Measurements from ENCODE around the gene RTCA. TPM values are rescaled to one million over a fixed set of nuclear protein-coding genes. Genes with fewer than 3 reads are reported as not detected.

RTCA gene
- total RNA-seq, 1 experiment from 2014 or later, result 41.7 TPM

GRCh38 chr1:100246738-100247137, 19.3 kb upstream of the RTCA start:
- Histone ChIP-seq H3K27ac (ENCODE audit: low read length) (no peak overlapping the region), H3K9ac (ENCODE audit: low read length) (no peak overlapping the region), H3F3A (ENCODE audit: low read length, unreplicated experiment) (no peaks in the 10 kb centered on the region), H3K79me2 (ENCODE audit: low read length) (peaks cover 24% of the 10 kb centered on the region), H3K9me2 (replicated peaks; ENCODE audit: low read length) (no peaks in the 10 kb centered on the region), H2AFZ (ENCODE audit: low read length) (no peak overlapping the region), H3K9me3 (ENCODE audit: low read length) (no peaks in the 10 kb centered on the region), H4K20me1 (ENCODE audit: low read length) (no peaks in the 10 kb centered on the region), H3K36me3 (ENCODE audit: low read depth, low read length) (no peaks in the 10 kb centered on the region), H3K4me3 (ENCODE audit: low read length) (no peak overlapping the region), H3K4me1 (ENCODE audit: insufficient read depth, low read length) (peaks cover 12% of the 10 kb centered on the region; the same call in 1 of the 2 replicates), H3K27me3 (ENCODE audit: low read length) (no peaks in the 10 kb centered on the region), H3K4me2 (ENCODE audit: low read length) (peak overlapping the region; percentile 6; the same call in 1 of the 2 replicates)
- ChIA-PET POLR2A (ENCODE audit: unreplicated experiment) (no interaction called here), CTCF (no interaction called here)
- no peak for ATAC-seq
- DNase-seq, result no peak
- no peak for TF ChIP-seq EZH2phosphoT487 (IDR thresholded peaks at IDR 0.05; ENCODE audit: borderline replicate concordance, low read length)
- TF ChIP-seq EZH2 (IDR thresholded peaks at IDR 0.05; ENCODE audit: low read length, unreplicated experiment), result no peak
- no peak for TF ChIP-seq CTCF (conservative IDR thresholded peaks at IDR 0.05; ENCODE audit: low read depth, low read length)
- intact Hi-C loops (cut with micrococcal nuclease), result no loop called here
- BruUV-seq (replicated peaks), result no TSS peak

GRCh38 chr1:100249155-100249536, 16.9 kb upstream of the RTCA start:
- ChIA-PET POLR2A (ENCODE audit: unreplicated experiment) (interaction anchor here (0.6 kb wide), 1 partner anchor 13 kb away, joined by 3 read pairs; no protein-coding TSS in a partner anchor), CTCF (no interaction called here)
- Histone ChIP-seq H3K27me3 (ENCODE audit: low read length) (no peaks in the 10 kb centered on the region), H3K9me2 (replicated peaks; ENCODE audit: low read length) (no peaks in the 10 kb centered on the region), H2AFZ (ENCODE audit: low read length) (peak overlapping the region; percentile 78), H3K79me2 (ENCODE audit: low read length) (peaks cover 20% of the 10 kb centered on the region), H3F3A (ENCODE audit: low read length, unreplicated experiment) (no peaks in the 10 kb centered on the region), H3K4me1 (ENCODE audit: insufficient read depth, low read length) (peaks cover 12% of the 10 kb centered on the region; the same call in 1 of the 2 replicates), H3K4me2 (ENCODE audit: low read length) (peak overlapping the region; percentile 79), H3K4me3 (ENCODE audit: low read length) (peak overlapping the region; percentile 77), H3K36me3 (ENCODE audit: low read depth, low read length) (no peaks in the 10 kb centered on the region), H3K9me3 (ENCODE audit: low read length) (no peaks in the 10 kb centered on the region), H3K9ac (ENCODE audit: low read length) (peak overlapping the region; percentile 80), H4K20me1 (ENCODE audit: low read length) (no peaks in the 10 kb centered on the region), H3K27ac (ENCODE audit: low read length) (no peak overlapping the region)
- intact Hi-C loops (cut with micrococcal nuclease), result loop anchor here (2.0 kb wide), 1 partner anchor 104 kb away; the partner anchor contains the start of gene CDC14A
- DNase-seq, result no peak
- no peak for TF ChIP-seq CTCF (conservative IDR thresholded peaks at IDR 0.05; ENCODE audit: low read depth, low read length)
- TF ChIP-seq EZH2phosphoT487 (IDR thresholded peaks at IDR 0.05; ENCODE audit: borderline replicate concordance, low read length), result no peak
- no peak for TF ChIP-seq EZH2 (IDR thresholded peaks at IDR 0.05; ENCODE audit: low read length, unreplicated experiment)
- peak; percentile 15 for ATAC-seq
- BruUV-seq (replicated peaks), result TSS peak; percentile 86

- no peaks in the 10 kb centered on the region for H3K36me3 ChIP-seq (ENCODE audit: low read depth, low read length)
- CTCF ChIA-PET, result no interaction called here
- H2AFZ ChIP-seq (ENCODE audit: low read length), result peak within 1 kb of the TSS; percentile 78
- peaks cover 12% of the 10 kb centered on the region; the same call in 1 of the 2 replicates for H3K4me1 ChIP-seq (ENCODE audit: insufficient read depth, low read length)
- H3K9me2 ChIP-seq (replicated peaks; ENCODE audit: low read length), result no peaks in the 10 kb centered on the region
- H3K4me3 ChIP-seq (ENCODE audit: low read length), result peak within 1 kb of the TSS; percentile 77
- TF ChIP-seq EZH2phosphoT487 (IDR thresholded peaks at IDR 0.05; ENCODE audit: borderline replicate concordance, low read length) (no peak), EZH2 (IDR thresholded peaks at IDR 0.05; ENCODE audit: low read length, unreplicated experiment) (no peak), CTCF (conservative IDR thresholded peaks at IDR 0.05; ENCODE audit: low read depth, low read length) (no peak)
- ATAC-seq (peak; percentile 99), DNase-seq (peak; percentile 94)
- H4K20me1 ChIP-seq (ENCODE audit: low read length), result no peaks in the 10 kb centered on the region
- no peaks in the 10 kb centered on the region for H3K27me3 ChIP-seq (ENCODE audit: low read length)
- peak within 1 kb of the TSS; percentile 80 for H3K9ac ChIP-seq (ENCODE audit: low read length)
- H3K79me2 ChIP-seq (ENCODE audit: low read length), result peaks cover 20% of the 10 kb centered on the region
- no TSS peak for BruUV-seq (replicated peaks)
- intact Hi-C loops (cut with micrococcal nuclease), result loop anchor here (2.0 kb wide), 1 partner anchor 103 kb away; the partner anchor contains the start of gene CDC14A
- no peak within 1 kb of the TSS for H3K27ac ChIP-seq (ENCODE audit: low read length)
- peak within 1 kb of the TSS; percentile 79 for H3K4me2 ChIP-seq (ENCODE audit: low read length)
- no peaks in the 10 kb centered on the region for H3F3A ChIP-seq (ENCODE audit: low read length, unreplicated experiment)
- POLR2A ChIA-PET (ENCODE audit: unreplicated experiment), result interaction anchor here (0.5 to 0.7 kb wide), 3 partner anchors 12 to 147 kb away, joined by 3 read pairs; no protein-coding TSS in a partner anchor
- no peaks in the 10 kb centered on the region for H3K9me3 ChIP-seq (ENCODE audit: low read length)
Observed at GRCh38 chr1:100249537-100250257, 16.3 kb upstream of the RTCA start, which contains the start of gene DBT. Gene DBT, minus strand, starts transcription at chr1:100249834. Its CDS starts 14 bp downstream, at chr1:100249820.

All from PC-3 (cell line).